DMS153 (cell line): ENCODE data around the gene CASP8.
"Not testable (repeated sequence)": the region's sequence is repeated elsewhere in the genome, so short reads cannot be mapped to it uniquely, and the experiment has no call there.

Experiments used
- DNase-seq: peaks from one replicate; lab custom pipeline; 2025; lab: John Stamatoyannopoulos, UW

The CASP8 gene

DNA sequence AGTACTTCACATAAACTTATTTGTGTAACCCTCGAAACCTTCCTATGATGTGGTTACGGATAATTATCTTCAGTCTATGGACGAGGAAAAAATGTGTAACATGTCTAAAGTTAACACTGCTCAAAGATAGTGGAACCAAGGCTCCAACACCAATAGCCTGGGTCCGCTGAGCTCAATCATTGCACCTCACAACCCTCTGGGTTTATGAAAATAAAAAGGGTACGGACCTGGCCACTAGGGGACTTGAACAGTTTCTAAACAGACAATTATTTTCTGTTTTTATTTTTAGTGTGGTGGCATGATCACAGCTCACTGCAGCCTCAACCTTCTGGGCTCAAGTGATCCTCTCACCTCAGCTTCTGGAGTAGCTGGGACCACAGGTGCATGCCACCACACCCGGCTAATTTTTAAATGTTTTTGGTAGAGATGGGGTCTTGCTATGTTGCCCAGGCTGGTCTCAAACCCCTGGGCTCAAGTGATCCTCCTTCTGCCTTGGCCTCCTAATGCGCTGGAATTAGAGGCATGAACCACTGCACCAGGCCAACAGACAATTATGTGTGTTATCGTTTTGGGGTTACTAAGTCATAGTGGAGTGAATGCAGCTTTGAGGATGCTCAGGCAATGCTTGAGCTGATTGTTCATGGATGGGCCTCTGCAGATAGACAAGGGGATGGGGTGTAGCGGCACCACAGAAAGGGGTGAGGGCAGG, 10.1 kb downstream of the CASP8 start:
- no peak for DNase-seq

DNA sequence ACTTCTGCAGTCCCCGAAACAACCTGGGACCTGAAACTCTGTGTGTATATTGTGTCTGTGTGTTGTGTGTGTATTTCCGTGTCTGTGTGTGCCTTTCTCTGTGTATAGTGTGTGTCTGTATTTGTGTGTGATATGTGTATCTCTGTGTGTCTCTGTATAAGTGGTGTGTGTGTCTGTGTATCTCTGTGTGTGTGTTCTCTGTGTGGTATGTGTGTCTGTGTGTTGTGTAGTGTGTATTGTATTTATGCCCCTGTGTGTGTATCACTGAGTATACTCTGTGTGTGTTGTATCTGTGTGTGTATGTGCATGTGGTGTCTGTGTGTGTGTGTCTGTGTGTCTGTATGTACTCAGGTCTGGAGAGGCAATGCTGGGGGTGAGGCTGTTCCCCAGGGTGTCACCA, 11.6 kb downstream of the CASP8 start:
- DNase-seq, result no peak

DNA sequence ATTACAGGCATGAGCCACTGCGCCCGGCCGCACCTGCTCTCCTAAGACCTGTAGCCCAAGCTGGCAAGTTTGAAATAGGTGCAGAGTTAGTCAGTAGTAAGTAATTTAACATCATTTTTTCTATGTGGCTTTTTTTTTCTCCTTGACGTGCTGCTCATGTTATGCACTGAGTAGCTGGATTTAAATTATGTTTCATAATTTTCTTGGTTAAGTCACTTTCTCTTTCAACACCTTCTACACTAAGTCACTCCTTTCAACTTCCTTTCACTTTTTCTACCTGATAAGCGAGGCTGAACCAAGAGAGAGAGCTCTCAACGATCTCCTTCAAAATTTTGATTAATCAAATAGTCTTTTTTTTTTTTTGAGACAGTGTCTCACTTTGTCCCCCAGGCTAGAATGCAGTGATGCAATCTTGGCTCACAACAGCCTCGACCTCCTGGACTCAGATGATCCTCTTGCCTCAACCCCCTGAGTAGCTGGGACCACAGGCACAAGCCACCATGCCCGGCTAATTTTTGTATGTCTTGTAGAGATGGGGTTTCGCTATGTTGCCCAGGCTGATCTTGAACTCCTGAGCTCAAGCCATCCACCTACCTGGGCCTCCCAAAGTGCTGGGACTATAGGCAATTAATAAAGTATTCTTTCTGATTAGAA, 13.1 kb downstream of the CASP8 start:
- no peak for DNase-seq

DNA sequence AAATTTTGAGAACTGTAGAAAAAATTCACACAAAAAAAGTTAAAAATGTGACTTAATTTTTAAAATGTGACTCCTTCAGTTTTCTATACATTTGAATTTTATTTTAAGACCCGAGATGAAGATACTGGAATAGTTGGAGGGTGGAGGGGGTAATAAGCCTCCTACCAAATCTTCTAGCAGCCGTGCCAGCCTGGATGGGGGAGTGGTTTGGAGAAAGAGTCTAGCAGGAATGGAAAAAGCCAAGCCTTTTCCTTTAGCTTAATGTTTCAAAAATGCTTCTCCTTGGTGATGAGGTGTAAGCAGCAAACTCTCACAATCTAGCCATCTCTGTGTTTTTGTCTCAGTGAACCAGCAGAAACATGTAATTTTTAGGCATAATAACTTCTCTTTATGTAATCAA, 14.7 kb downstream of the CASP8 start:
- DNase-seq, result no peak

DNA sequence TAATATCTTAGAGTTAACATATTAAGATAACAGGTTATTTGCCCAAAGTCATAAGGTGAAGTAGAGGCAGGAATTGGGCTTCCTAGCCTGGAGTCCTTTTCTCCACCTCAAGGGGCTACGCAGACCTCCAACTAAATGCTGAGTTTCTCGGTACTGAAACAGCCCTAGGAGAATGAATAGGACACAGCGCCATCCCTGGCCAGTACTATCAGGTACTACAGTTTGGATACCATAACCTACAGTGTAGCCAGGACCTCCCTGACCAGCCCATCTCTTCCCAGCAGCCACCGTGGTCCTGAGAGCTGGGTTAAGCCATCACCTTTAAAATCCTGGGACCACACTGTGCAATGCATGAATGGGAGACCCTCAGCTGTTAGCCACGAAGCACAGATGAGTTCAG, 15.7 kb downstream of the CASP8 start:
- no peak for DNase-seq

DNA sequence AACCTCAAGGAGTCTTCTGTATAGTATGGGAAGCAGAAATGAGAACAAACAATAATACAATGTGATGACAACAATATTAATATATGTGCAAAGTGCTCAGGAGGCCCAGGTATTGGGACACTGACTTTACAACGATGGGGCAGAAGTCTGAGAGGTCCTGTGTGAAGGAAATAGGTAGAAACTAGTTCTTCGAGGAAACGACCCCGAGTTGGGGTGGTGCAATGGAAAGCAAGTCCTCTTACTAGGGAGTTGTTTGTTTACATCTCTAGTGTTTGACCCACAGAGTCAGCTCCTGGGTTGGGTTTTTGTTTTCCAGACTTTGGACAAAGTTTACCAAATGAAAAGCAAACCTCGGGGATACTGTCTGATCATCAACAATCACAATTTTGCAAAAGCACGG, 16.2 kb downstream of the CASP8 start:
- no peak for DNase-seq

DNA sequence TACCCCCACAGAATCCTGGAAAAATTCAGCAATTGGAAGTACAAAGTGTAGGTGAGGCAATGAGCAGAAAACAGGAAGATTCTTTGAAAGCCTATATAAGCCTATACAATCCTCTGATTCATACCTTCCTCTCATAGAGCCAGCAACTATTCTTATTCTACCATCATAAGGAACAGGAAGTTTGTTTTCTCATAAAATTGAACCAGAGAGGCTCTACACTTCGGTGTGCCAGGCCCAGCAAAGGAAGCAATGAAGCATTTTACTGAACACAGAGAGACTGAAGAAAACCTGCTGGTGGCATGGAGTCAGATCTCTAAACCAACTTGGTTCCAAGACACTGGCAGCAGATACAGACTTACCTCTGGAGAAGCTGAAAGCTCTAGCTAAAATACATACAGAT, 18.7 kb downstream of the CASP8 start:
- DNase-seq, result no peak

DNA sequence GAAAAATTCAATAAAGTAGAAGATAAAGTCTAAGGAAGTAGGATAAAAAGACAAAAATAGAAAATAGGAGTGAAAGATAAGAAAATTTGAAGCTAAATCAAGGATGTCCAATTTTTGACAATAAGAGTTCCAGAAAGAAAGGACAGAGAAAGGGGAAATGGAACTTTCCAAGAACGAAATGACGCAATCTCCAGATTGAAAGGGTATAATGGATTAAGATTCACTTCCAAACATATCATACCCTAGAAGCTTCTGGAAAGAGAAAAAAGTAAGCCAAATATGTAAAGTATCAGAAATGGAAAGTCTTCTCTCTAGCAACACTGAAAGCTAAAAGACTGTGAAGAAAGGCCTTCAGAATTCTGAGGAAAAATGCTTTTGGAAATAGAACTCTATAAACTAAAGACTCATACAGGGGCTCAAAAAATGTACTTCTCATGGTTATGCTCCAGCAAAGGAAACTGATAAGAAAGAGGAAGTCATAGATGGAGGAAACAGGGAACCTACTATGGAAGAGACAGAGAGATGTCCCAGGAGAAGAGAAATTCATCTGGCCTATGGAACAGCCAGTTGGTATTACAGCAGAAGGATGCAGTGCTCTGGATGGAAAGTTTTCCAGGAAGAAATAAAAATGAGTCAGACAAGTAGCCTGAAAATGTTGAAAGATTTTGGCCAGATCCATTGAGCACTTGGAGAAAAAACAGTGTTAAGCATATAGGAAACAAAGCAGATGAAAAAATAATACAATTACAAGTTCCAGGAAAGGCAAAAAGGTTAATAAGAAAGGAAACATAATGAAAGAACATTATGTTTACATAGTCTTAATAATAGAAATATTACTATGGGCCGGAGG, 20.1 kb downstream of the CASP8 start:
- DNase-seq, result no peak

DNA sequence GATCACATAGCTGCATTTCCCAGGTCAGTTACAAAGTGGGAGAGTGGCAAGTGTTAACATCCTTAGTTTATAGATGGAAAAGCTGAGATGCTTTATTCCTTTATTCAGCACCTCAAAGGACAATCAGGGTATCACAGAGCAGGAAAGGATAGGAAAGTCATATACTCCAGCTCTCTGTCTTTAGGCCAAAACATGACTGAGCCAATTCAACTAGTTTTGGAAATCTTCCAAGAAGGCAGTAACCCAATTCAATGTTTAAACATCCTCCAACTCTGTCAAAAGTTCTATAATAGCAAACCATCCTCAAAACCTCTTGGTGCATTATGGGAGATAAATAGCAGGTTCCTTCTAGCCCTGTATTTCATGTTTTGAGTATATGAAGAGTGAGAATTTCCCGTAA, 25.2 kb downstream of the CASP8 start:
- no peak for DNase-seq

DNA sequence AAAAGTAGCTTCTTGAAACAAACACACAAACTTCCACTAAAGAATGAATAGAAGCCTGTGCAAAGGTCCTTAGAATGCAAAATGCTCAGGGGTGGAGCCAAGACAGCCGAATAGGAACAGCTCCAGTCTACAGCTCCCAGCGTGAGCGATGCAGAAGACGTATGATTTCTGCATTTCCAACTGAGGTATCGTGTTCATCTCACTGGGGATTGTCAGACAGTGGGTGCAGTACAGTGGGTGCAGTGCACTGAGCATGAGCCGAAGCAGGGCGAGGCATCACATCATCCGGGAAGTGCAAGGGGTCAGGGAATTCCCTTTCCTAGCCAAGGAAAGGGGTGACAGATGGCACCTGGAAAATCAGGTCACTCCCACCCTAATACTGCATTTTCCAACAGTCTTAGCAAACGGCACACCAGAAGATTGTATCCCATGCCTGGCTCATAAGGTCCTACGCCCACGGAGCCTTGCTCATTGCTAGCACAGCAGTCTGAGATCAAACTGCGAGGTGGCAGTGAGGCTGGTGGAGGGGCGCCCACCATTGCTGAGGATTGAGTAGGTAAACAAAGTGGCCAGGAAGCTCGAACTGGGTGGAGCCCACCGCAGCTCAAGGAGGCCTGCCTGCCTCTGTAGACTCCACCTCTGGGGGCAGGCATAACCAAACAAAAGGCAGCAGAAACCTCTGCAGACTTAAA, 30.3 kb downstream of the CASP8 start:
- not testable (repeated sequence) for DNase-seq

DNA sequence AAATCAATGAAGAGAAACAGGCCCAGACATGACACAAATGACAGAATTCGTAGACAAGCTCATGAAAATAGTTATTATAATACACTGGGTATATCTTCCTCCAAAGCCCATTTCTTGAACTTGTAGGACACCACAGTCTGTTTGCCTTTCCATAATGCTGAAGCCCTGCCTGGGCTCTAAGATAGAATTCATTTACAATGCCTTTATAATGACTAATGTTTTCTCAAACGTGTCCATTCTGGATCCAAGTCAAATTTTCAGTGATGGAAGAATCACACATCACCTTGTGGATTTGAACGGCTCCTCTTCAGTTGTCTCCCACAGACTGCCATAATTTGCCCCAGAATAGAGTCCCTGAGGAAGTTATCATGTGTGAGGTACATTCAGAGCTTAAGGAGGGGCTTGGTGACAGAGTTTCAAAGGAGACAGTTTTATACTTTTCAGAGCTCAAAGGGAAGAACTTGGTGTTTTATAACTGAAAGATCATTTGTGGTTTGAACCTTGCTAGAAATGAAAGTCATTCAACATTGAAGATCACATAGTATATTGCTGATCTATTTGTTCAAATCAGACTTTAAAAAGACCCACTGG, 38.2 kb downstream of the CASP8 start:
- no peak for DNase-seq

DNA sequence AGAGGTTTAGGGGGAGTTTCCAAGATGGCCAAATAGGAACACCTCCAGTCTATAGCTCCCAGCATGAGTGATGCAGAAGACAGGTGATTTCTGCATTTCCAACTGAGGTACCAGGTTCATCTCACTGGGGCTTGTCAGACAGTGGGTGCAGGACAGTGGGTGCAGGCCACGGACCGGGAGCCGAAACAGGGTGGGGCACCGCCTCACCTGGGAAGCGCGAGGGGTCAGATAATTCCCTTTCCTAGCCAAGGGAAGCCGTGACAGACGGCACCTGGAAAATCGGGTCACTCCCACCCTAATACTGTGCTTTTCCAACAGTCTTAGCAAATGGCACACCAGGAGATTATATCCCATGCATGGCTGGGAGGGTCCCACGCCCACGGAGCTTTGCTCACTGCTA, 39.6 kb downstream of the CASP8 start:
- DNase-seq, result not testable (repeated sequence)

DNA sequence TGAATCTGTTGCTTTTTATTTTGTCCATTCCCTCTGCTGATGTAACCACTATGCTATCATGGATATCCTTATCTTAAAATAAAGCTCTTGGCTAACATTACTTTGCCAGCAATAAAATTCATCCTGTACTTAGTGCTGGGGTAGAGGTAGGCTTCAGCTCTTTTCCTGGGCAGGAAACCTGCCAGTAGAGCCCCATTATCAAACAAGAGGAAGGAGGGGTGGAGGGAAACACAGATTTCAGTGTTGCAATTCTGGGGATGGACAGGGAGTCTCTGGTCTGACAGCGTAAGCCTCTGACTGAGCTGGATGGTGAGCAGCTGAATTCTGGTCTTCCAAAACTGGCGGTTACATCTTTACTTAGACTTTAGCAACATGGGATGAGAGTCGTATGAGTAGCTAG, 47.5 kb downstream of the CASP8 start:
- DNase-seq, result no peak

DNA sequence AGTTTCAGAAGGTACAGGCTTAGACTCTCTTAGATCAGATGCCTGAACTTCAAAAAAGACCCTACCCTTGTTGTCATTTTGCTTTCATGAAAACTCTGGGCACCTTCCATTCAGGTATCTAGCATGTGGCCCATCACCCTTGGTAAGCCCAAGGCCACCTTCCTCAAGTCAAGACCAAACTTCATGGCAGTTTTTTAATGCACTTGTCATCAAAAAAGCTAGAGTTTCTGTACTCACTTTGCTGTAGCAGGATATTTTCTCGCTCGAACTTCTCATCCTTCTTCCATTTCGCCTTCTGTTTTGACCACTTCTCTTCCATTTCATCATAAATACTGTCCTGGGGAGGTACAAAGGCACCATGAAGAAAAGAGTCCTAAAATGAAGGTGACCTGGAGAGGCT, 48.6 kb downstream of the CASP8 start:
- no peak for DNase-seq

DNA sequence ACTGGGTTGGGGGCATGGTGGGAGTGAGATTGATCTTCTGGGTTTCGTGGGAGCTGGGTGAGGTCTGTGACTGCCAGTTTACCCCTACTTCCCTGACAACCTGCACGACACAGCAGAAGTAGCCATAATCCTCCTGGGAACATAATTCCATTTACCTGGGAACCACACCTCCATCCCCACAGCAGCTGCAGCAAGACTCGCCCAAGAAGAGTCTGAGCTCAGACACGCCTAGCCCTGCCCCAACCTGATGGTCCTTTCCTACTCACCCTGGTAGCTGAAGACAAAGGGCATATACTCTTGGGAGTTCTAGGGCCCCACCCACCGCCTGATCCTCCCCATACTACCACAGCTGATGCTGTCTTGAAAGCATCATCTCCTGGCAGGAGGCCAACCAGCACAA, 53.0 kb downstream of the CASP8 start:
- DNase-seq, result no peak

DNA sequence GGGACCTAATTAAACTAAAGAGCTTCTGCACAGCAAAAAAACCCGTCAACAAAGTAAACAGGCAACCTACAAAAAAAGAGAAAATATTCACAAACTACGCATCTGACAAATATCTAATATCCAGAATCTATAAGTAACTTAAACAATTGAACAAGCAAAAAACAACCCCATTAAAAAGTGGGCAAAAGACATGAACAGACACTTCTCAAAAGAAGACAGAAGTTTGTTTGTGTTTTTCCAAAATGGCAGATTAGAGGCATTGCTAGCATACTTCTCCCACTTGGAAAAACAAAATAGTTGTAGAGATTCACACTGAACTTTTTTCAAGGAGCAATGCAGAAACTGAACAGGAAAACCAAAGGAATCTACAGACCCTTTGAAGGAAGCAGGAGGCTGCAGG, 59.2 kb downstream of the CASP8 start:
- DNase-seq, result no peak

DNA sequence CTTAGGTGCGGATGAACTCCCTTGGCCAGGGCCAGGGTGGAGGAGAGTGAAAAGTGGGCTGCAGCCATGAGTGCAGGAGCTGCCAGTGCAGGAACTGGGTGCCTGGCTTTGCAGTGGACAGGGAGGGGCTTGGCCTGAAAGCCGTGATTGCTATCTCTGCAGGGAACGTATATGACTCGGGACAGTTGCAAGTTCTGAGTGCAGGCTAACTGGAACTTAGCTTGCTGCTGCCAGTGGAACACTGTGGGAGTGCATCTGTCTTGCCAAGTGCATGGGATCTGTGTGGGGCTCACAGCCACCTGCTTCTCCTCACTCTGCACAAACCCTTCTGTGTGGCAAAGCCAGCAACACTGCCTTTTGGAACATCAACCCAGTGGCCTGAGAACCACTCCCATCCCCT, 59.9 kb downstream of the CASP8 start:
- DNase-seq, result no peak

DNA sequence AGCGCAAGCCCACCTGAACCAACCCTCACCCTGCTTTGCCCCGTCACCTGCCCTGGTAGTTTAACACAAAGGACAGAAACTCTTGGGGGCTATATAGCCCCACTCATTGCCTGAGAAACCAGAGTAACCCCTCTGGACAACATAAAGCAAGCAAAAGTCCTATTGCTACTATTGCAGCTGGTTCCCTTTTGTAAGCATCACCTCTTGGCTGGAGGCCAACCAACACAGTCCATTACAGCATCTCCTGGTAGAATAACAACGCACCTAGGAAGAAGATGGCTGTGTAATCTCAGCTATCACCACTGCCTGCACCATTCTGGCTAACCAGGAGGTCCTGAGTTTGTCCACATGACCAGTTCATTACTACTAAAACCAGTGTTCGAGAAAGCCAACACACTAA, 60.4 kb downstream of the CASP8 start:
- DNase-seq, result no peak

DNA sequence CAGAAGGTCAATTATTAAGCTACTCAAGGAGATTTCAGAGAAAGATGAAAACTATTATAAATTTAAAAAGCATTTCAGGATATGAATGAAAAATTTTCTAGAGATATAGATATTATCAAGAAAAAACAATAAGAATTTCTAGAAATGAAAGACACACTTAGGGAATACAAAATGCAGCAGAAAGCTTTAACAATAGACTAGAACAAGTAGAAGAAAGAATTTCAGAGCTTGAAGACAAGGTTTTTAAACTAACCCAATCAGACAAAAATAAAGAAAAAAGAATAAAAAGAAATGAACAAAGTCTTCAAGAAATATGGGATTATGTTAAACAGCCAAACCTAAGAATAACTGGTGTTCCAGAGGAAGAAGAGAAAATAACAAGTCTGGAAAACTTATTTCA, 62.4 kb downstream of the CASP8 start:
- no peak for DNase-seq

DNA sequence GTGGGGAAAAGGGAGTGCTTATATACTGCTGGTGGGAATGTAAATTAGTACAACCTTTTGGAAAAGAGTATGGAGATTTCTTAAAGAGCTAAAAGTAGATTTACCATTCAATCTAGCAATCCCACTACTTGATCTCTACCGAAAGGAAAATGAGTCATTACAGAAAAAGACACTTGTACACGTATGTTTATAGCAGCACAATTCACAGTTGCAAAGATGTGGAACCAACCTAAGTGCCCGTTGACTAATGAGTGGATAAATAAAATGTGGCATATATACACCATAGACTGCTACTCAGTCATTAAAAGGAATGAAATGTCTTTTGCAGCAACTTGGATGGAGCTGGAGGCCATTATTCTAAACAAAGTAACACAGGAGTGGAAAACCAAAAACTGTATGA, 67.3 kb downstream of the CASP8 start:
- no peak for DNase-seq

DNA sequence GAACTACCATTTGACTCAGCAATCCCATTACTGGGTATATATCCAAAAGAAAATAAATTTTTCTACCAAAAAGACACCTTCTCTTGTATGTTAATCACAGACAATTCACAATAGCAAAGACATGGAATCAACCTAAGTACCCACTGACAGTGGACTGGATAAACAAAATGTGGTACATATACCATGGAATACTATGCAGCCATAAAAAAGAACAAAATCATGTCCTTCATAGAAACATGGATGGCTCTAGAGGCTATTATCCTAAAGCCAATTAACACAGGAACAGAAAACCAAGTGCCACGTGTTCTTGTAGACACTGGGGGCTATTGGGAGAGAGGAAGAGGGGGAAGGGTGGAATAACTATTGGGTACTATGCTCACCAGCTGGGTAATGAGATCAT, 69.1 kb downstream of the CASP8 start:
- DNase-seq, result no peak
